Caco-2 (cell line): ENCODE results near the gene TMEM186. TPM values are rescaled to one million over a fixed set of nuclear protein-coding genes. Genes with fewer than 3 reads are reported as not detected.

Source experiments
- BruUV-seq: library from RNA; stranded (reverse); fragments of 400-500 nt; replicated peaks from 2 replicates; lab custom pipeline; 2021; lab: Mats Ljungman, UMichigan
- CTCF ChIA-PET: fragments of 300-600 bp; sonication (Branson Sonifier 250); formaldehyde crosslinking; loops from one replicate; lab custom pipeline; 2022; ENCODE audit warnings: antibody characterized with exemption; lab: Charles Lee
- POLR2A ChIA-PET: fragments of 300-600 bp; sonication (Branson Sonifier 250); formaldehyde crosslinking; loops from one replicate; lab custom pipeline; 2022; ENCODE audit warnings: antibody characterized with exemption; lab: Charles Lee
- DNase-seq, 2 experiments: peaks; one replicate each; pipeline versions ENCODE4 v3.0.0 to v3.0.0-alpha.2; 2020 to 2022
- H3K27me3 ChIP-seq: replicated peaks from 2 replicates; pipeline ENCODE4 v1.6.0; 2011; ENCODE audit warnings: low read length; ENCODE audit not compliant: control insufficient read depth, insufficient read depth
- H3K36me3 ChIP-seq: 2 replicates; pipeline ENCODE4 v1.5.1; 2011; ENCODE audit warnings: low read length; ENCODE audit not compliant: control insufficient read depth, insufficient read depth
- H3K4me1 ChIP-seq: fragments of 250-450 bp; sonication (Bioruptor Pico); 2 replicates; pipeline ENCODE4 v1.5.1; 2020; ENCODE audit warnings: mild to moderate bottlenecking
- H3K4me3 ChIP-seq: 2 replicates; pipeline ENCODE4 v1.5.1; 2011; ENCODE audit warnings: low read depth, mild to moderate bottlenecking, control low read depth, low read length
- H3K9me3 ChIP-seq: fragments of 250-450 bp; sonication (Bioruptor Pico); 2 replicates; pipeline ENCODE4 v1.5.1; 2020; ENCODE audit warnings: mild to moderate bottlenecking, moderate library complexity
- H3K27ac Mint-ChIP-seq: one replicate; pipeline ENCODE4 v1.8.0; 2022; ENCODE audit warnings: mixed read lengths; ENCODE audit not compliant: unreplicated experiment
- H3K27me3 Mint-ChIP-seq: one replicate; pipeline ENCODE4 v1.8.0; 2022; ENCODE audit warnings: mixed read lengths; ENCODE audit not compliant: insufficient read depth, unreplicated experiment
- H3K36me3 Mint-ChIP-seq: one replicate; pipeline ENCODE4 v1.8.0; 2022; ENCODE audit warnings: mild to moderate bottlenecking, mixed read lengths; ENCODE audit not compliant: insufficient read depth, unreplicated experiment
- H3K4me1 Mint-ChIP-seq: one replicate; pipeline ENCODE4 v1.8.0; 2022; ENCODE audit warnings: low read depth, mixed read lengths; ENCODE audit not compliant: unreplicated experiment
- H3K4me3 Mint-ChIP-seq: one replicate; pipeline ENCODE4 v1.8.0; 2022; ENCODE audit warnings: mild to moderate bottlenecking, moderate library complexity, mixed read lengths; ENCODE audit not compliant: unreplicated experiment
- H3K9me3 Mint-ChIP-seq: one replicate; pipeline ENCODE4 v1.8.0; 2022; ENCODE audit warnings: mixed read lengths; ENCODE audit not compliant: unreplicated experiment
- CTCF ChIP-seq, 2 experiments: fragments of 200-600 bp in 1 of 2; IDR thresholded peaks; 1 replicate in 1 of 2; 2 replicates in 1 of 2; pipeline versions ENCODE4 v1.5.1 to v1.8.0; 2011 to 2022; ENCODE audit warnings: antibody characterized with exemption in 1 of 2, control low read depth in 1 of 2, inconsistent platforms in 1 of 2, low read depth in 1 of 2, low read length in 1 of 2, mild to moderate bottlenecking in 1 of 2, moderate library complexity in 1 of 2; ENCODE audit not compliant: insufficient read depth in 1 of 2, severe bottlenecking in 1 of 2, unreplicated experiment in 1 of 2
- intact Hi-C: fragments of 100-400 bp; cut with micrococcal nuclease; formaldehyde crosslinking; loops from one replicate; pipeline ENCODE4 v1.10.0; 2022; ENCODE audit not compliant: unreplicated experiment
- total RNA-seq: library from RNA; stranded (reverse); gene quantifications from 2 replicates; pipeline ENCODE4 v1.2.3, GENCODE V29; 2022

The TMEM186 gene
- total RNA-seq, 1 experiment from 2014 or later = 11.9 TPM

- CTCF ChIA-PET = no interaction called here
- no TSS peak for BruUV-seq
- no peak for TF ChIP-seq CTCF (IDR thresholded peaks at IDR 0.05; ENCODE audit: insufficient read depth in 1 of 2, low read depth in 1 of 2, low read length in 1 of 2, severe bottlenecking in 1 of 2, unreplicated experiment in 1 of 2)
- Histone ChIP-seq H3K9me3 (no peaks in the 10 kb centered on the region), H3K4me3 (no peak overlapping the region), H3K4me1 (no peaks in the 10 kb centered on the region), H3K36me3 (no peaks in the 10 kb centered on the region), H3K27me3 (no peaks in the 10 kb centered on the region)
- intact Hi-C loops = no loop called here
- POLR2A ChIA-PET = interaction anchor here (0.7 kb wide), 2 partner anchors 11 to 1305 kb away, joined by 3 to 4 read pairs; no protein-coding TSS in a partner anchor
- no peaks in the 10 kb centered on the region for H3K27me3 Mint-ChIP-seq
- H3K9me3 Mint-ChIP-seq = no peaks in the 10 kb centered on the region
- no peaks in the 10 kb centered on the region for H3K4me1 Mint-ChIP-seq
- no peak overlapping the region for H3K4me3 Mint-ChIP-seq
- DNase-seq = no peak
- peaks cover 86% of the 10 kb centered on the region for H3K36me3 Mint-ChIP-seq
- H3K27ac Mint-ChIP-seq = no peak overlapping the region
These were observed 22.1 kb upstream of the TMEM186 start for GRCh38 chr16:8819411-8820034.

- Histone ChIP-seq H3K4me1 (no peaks in the 10 kb centered on the region), H3K4me3 (no peak overlapping the region), H3K9me3 (no peaks in the 10 kb centered on the region), H3K27me3 (no peaks in the 10 kb centered on the region), H3K36me3 (no peaks in the 10 kb centered on the region)
- DNase-seq = no peak
- Mint-ChIP-seq H3K36me3 (peaks cover 86% of the 10 kb centered on the region), H3K9me3 (no peaks in the 10 kb centered on the region), H3K27me3 (no peaks in the 10 kb centered on the region), H3K4me3 (no peak overlapping the region), H3K4me1 (no peaks in the 10 kb centered on the region), H3K27ac (no peak overlapping the region)
- ChIA-PET POLR2A (no interaction called here), CTCF (no interaction called here)
- TF ChIP-seq CTCF (IDR thresholded peaks at IDR 0.05; ENCODE audit: insufficient read depth in 1 of 2, low read depth in 1 of 2, low read length in 1 of 2, severe bottlenecking in 1 of 2, unreplicated experiment in 1 of 2) = no peak
- intact Hi-C loops = no loop called here
- no TSS peak for BruUV-seq
These were observed 21.2 kb upstream of the TMEM186 start for GRCh38 chr16:8818504-8819270.

- Histone ChIP-seq H3K27me3 (no peaks in the 10 kb centered on the region), H3K9me3 (no peaks in the 10 kb centered on the region), H3K4me3 (no peak overlapping the region), H3K36me3 (no peaks in the 10 kb centered on the region), H3K4me1 (no peaks in the 10 kb centered on the region)
- Mint-ChIP-seq H3K27me3 (no peaks in the 10 kb centered on the region), H3K4me3 (no peak overlapping the region), H3K27ac (no peak overlapping the region), H3K36me3 (peaks cover 91% of the 10 kb centered on the region), H3K4me1 (no peaks in the 10 kb centered on the region), H3K9me3 (no peaks in the 10 kb centered on the region)
- CTCF ChIA-PET = interaction anchor here (0.7 kb wide), 1 partner anchor 35 kb away, joined by 3 read pairs; no protein-coding TSS in a partner anchor
- BruUV-seq = no TSS peak
- POLR2A ChIA-PET = no interaction called here
- intact Hi-C loops = no loop called here
- no peak for DNase-seq
- TF ChIP-seq CTCF (IDR thresholded peaks at IDR 0.05; ENCODE audit: insufficient read depth in 1 of 2, low read depth in 1 of 2, low read length in 1 of 2, severe bottlenecking in 1 of 2, unreplicated experiment in 1 of 2) = no peak
These were observed 19.7 kb upstream of the TMEM186 start for GRCh38 chr16:8816967-8817655.
